ENCODE measurements around the gene CRABP2. TPM values are rescaled to one million over a fixed set of nuclear protein-coding genes. Genes with fewer than 3 reads are reported as not detected.

The CRABP2 gene
- total RNA-seq, 1 donor from 2014 or later: 370 TPM

GRCh38 chr1:156728599-156729462, 23.4 kb upstream of the CRABP2 start, which contains the start of gene ISG20L2:
Gene ISG20L2, minus strand, starts transcription at chr1:156728766. Its CDS starts 1,114 bp downstream, at chr1:156727652.
- Mint-ChIP-seq H3K36me3 (peaks cover 6% of the 10 kb centered on the region), H3K4me1 (ENCODE audit: unreplicated experiment) (peaks cover 22% of the 10 kb centered on the region), H3K9me3 (no peaks in the 10 kb centered on the region), H3K27ac (peak within 1 kb of the TSS; percentile 98), H3K27me3 (no peaks in the 10 kb centered on the region), H3K4me3 (no peak within 1 kb of the TSS)
- no peak for TF ChIP-seq CTCF (conservative IDR thresholded peaks at IDR 0.05)
- DNase-seq (ENCODE audit: extremely low spot score, unreplicated experiment): peak; percentile 89

DNA sequence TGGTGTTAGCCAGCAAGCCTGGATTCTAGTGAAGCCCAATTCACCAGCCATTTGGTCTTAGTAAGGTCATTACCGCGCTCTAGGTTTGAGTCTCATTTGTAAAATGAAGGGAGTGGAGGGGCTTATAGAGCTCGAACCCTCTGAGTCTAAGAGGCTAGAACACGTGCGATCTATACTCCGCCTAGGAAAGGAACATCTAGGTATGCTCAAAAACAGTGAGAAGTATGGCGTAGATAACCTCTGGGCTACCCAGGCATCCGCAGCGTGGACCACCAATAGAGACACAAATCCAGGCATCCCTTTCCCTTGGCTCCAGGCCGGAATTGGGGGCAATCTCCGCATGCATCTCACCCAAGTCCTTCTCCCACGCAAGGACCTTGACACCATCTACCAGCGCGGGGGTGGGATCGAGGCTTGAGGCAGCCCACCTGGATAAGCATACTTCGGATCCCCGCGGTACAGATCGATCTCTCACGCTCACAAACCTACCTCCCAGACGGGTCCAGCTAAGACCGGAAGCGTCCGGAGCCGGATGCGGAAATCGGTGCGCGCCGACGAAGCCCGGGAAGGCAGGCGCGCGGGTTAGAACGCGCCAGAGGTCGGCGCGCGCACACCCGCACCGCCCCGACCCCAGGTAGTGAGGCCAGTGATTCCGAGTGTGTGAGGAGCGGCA, 22.7 kb upstream of the CRABP2 start, which contains the start of gene METTL25B:
Gene METTL25B, plus strand, starts transcription at position 544 of the 673 bp plus-strand sequence. CDS start 636 bp downstream, outside the sequence.
- no peak for TF ChIP-seq CTCF (conservative IDR thresholded peaks at IDR 0.05)
- Mint-ChIP-seq H3K27me3 (no peaks in the 10 kb centered on the region), H3K36me3 (peaks cover 13% of the 10 kb centered on the region), H3K4me1 (ENCODE audit: unreplicated experiment) (peaks cover 22% of the 10 kb centered on the region), H3K4me3 (no peak within 1 kb of the TSS), H3K9me3 (no peaks in the 10 kb centered on the region), H3K27ac (peak within 1 kb of the TSS; percentile 98)
- peak; percentile 82 for DNase-seq (ENCODE audit: extremely low spot score, unreplicated experiment)

- H3K27me3 Mint-ChIP-seq: no peaks in the 10 kb centered on the region
- no peaks in the 10 kb centered on the region for H3K9me3 Mint-ChIP-seq
- H3K27ac Mint-ChIP-seq: peak overlapping the region; percentile 98
- no peak for TF ChIP-seq CTCF (conservative IDR thresholded peaks at IDR 0.05)
- no peak for DNase-seq (ENCODE audit: extremely low spot score, unreplicated experiment)
- peaks cover 22% of the 10 kb centered on the region for H3K4me1 Mint-ChIP-seq (ENCODE audit: unreplicated experiment)
- no peak overlapping the region for H3K4me3 Mint-ChIP-seq
- peaks cover 13% of the 10 kb centered on the region for H3K36me3 Mint-ChIP-seq
Measured at GRCh38 chr1:156727492-156727891, 22.1 kb upstream of the CRABP2 start.

GRCh38 chr1:156726549-156727226, 21.3 kb upstream of the CRABP2 start:
- Mint-ChIP-seq H3K36me3 (peaks cover 13% of the 10 kb centered on the region), H3K27me3 (no peaks in the 10 kb centered on the region), H3K4me1 (ENCODE audit: unreplicated experiment) (peaks cover 22% of the 10 kb centered on the region), H3K27ac (no peak overlapping the region), H3K4me3 (no peak overlapping the region), H3K9me3 (no peaks in the 10 kb centered on the region)
- no peak for DNase-seq (ENCODE audit: extremely low spot score, unreplicated experiment)
- TF ChIP-seq CTCF (conservative IDR thresholded peaks at IDR 0.05): peak; percentile 76

DNA sequence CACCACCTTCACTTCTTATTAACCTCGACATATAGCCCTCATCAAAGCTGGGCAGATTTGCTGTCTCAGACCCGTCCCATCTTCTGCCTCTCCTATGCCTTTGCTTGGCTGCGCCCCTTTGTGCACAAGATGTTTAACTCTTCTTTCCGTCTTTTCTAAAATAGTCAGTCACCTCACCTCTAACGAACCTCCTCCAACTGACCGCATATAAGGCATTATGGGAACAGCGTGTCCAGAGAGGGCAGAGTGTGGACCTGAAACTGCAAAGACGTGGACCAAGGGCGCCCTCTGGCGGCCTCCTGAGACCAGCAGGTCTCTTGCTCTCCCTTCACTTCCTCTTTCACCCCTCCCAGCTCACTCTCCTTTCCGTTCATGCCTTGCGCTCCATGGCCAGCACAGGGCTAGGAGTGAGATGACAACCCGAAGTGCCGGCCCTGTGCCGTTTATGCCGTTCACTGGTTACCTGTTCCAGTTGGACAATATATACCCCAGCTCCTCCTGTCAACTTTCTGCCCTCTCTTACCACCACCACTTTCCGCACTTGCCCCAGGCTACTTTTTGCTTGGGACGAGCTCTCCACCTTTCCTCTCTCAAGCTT, 20.4 kb upstream of the CRABP2 start:
- Mint-ChIP-seq H3K9me3 (no peaks in the 10 kb centered on the region), H3K27me3 (no peaks in the 10 kb centered on the region), H3K4me1 (ENCODE audit: unreplicated experiment) (peaks cover 22% of the 10 kb centered on the region), H3K27ac (no peak overlapping the region), H3K4me3 (no peak overlapping the region), H3K36me3 (peaks cover 13% of the 10 kb centered on the region)
- TF ChIP-seq CTCF (conservative IDR thresholded peaks at IDR 0.05): peak; percentile 98
- peak; percentile 91 for DNase-seq (ENCODE audit: extremely low spot score, unreplicated experiment)
